Hippocampal formation (tissue), 2 donors: ENCODE data around the gene GNRH2.
A peak's percentile ranks its signal among the peaks of the same experiment; 100 is the strongest.
"Not testable (repeated sequence)": the region's sequence is repeated elsewhere in the genome, so short reads cannot be mapped to it uniquely, and the experiment has no call there.

ENCODE experiments used
- DNase-seq, 2 donors: peaks; one replicate each; lab custom pipeline; 2025; lab: John Stamatoyannopoulos, UW

GNRH2 gene

GRCh38 chr20:3042625-3043024, 797 bp upstream of the GNRH2 start:
- DNase-seq: no peak

GRCh38 chr20:3044336-3044965, 1.0 kb downstream of the GNRH2 start:
- no peak for DNase-seq

GRCh38 chr20:3045042-3045815, 1.8 kb downstream of the GNRH2 start:
- no peak for DNase-seq

DNA sequence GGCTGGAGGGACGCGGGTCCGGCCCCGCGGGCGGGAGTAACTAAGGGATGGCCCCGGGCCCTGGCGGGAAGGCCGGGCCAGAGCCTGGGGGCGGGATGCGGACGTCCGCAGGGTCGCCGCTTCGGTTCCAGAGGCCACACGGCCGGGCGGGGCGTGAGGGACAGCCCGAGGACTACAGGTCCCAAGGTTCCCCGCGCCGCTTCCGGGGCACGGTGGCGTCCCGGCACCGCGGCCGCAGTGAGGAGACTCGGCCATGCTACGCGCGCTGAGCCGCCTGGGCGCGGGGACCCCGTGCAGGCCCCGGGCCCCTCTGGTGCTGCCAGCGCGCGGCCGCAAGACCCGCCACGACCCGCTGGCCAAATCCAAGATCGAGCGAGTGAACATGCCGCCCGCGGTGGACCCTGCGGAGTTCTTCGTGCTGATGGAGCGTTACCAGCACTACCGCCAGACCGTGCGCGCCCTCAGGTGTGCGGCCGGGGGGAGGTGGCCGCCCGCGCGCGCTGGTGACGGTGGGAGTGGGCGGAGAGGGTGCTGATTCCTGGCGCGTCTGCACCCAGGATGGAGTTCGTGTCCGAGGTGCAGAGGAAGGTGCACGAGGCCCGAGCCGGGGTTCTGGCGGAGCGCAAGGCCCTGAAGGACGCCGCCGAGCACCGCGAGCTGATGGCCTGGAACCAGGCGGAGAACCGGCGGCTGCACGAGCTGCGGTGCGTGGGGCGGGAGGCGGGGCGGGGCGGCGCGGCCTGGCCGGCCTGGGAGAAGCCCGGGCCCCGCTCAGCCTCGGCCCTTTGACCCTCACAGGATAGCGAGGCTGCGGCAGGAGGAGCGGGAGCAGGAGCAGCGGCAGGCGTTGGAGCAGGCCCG, 2.6 kb downstream of the GNRH2 start, which contains the start of gene MRPS26:
MRPS26 (plus strand) TSS at position 237 of the 861 bp plus-strand sequence; CDS start at position 254, 17 bp downstream.
- peak; percentile 76 to 88 for DNase-seq

- no peak for DNase-seq
Observed at GRCh38 chr20:3046677-3047462, 3.4 kb downstream of the GNRH2 start.

- no peak for DNase-seq
Observed at GRCh38 chr20:3047486-3048419, 4.3 kb downstream of the GNRH2 start.

GRCh38 chr20:3051385-3052019, 8.1 kb downstream of the GNRH2 start:
- no peak for DNase-seq

- DNase-seq: no peak
Observed at GRCh38 chr20:3059489-3059888, 16.1 kb downstream of the GNRH2 start.

DNA sequence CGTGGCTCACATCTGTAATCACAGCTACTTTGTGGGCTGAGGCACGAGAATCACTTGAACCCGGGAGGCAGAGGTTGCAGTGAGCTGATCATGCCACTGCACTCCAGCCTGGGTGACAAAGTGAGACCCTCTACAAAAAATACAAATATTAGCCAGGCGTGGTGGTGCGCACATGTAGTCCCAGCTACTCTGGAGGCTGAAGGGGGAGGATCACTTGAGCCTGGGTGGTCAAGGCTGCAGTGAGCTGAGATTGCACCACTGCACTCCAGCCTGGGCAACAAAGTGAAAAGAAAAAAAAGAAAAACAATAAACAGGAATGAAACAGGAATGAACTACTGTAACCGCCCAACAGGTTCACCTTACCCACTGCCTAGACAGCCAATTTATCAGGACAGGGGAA, 20.7 kb downstream of the GNRH2 start:
- DNase-seq: not testable (repeated sequence)

DNA sequence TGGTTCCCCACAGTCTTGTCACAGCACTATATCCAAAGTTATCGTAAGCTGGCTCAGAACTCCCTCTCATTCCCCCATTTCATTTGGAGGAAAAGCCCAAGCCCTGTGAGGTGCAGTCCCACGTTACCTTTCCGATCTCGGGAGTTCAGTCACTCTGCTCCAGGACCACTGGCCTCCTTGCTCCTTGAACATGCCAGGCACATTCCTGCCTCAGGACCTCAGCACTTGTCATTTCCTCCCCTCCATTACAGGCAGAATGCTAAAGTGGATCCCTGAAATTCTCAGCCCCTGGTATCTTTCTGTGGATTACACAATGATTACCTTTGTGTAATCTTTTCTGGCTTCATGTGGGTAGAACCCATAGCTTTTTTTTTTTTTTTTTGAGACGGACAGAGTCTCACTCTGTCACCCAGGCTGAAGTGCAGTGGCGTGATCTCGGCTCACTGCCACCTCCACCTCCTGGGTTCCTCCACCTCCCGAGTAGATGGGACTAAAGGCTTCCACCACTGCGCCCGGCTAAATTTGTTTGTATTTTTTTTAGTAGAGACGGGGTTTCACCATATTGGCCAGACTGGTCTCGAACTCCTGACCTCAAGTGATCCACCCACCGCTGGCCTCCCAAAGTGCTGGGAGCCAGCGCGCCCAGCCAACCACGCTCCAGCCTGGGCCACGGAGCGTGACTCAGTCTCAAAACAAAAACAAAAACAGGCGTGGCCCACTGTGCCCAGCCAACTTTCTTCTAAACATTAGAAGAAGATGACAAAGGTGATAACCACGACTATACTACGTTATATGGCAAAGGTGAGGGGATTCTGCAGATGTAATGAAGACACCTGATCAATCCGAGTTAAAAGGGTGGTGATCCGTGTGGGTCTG, 24.0 kb downstream of the GNRH2 start:
- DNase-seq: no peak

DNA sequence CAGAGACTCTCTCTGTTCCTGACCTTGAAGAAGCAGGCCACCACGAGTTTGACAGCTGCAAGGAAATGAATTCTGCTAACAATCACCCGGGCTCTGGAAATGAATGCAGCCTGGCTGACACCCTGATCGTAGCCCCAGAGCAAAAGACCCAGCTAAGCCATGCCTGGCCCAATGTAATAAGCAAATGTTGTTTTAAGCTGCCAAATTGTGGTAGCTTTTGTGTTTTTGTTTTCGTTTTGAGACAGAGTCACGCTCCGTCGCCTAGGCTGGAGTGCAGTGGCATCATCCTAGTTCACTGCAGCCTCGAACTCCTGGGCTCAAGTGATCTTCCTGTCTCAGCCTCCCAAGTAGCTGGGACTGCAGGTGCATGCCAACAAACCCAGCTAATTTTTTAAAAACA, 24.7 kb downstream of the GNRH2 start:
- no peak for DNase-seq

GRCh38 chr20:3068986-3069900, 25.8 kb downstream of the GNRH2 start:
- DNase-seq: no peak

DNA sequence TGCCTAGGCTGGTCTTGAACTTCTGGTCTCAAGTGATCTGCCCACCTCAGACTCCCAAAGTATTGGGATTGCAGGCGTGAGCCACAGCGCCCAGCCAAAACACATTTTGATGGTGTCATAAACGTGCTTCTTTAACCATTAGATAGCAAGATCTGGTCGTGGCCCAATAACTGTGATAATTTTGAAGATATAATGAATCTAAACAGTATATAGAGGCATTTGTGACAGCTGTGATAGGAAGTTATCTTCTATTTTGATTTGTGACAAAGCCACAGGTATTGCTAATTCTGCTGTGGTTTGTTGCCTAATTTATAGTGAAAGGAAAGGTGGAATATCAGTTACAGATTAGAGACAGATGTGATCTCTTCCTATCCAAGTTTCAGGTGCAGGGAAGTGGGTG, 27.3 kb downstream of the GNRH2 start:
- no peak for DNase-seq

DNA sequence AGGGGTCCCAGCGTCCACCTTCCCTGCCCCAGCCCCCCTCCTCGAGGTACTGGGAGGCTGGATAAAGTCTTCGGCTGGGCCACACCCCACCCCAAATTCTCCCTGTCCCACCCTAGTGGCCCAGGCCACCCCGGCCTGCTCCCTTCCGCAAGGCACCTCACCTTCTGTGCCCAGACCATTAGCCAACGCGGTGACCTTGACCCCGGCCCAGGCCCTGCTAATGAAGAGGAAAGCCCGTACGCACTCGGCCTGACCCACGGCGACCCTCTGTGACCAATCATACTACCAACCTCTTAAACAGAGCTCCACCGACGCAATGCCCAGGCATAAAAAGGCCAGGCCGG, 27.8 kb downstream of the GNRH2 start:
- DNase-seq: no peak

GRCh38 chr20:3071610-3072529, 28.4 kb downstream of the GNRH2 start, which contains the start of gene OXT:
OXT (plus strand) TSS chr20:3071620; CDS start chr20:3071656, 36 bp downstream.
- no peak for DNase-seq

DNA sequence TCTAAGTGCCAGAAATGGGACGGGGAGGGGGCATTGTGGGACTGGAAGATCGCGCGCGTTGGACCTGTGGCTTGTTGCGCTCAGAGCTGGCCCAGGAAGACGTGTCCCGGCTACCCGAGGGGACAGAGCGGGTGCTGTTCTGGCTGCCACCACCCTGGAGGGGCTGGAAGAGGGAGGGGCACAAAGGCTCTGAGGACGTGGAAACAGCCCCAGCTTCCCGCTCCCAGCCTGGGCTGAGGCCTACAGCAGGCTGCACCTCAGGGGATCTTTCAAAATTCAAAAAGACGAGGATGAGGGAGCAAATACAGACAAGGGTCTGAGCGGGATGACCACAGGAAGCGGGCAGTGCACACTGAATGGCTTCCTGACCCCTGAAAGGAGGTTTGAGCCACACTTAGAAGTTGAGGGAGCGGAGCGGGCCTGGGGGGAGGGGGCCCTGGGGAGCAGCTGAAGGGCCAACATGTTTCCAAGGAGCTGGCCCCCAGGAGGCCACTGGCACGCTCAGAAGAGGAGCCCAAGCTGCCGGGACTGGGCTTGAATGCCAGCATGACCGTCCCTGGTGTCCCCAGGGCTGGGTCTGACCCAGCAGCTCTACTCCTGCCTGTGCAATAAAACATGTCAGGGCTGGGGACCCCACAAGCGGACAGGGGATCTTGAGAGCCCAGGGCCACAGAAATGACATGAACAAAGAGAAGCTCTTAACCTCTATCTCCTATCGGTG, 29.3 kb downstream of the GNRH2 start:
- DNase-seq: no peak
